Hematopoietic multipotent progenitor cell treated with erythropoietin and hydrocortisone succinate and interleukin-3 and kit ligand, for 17 days (in vitro differentiated cells): ENCODE results near the gene WNT9A.

Source experiments
- DNase-seq: peaks from one replicate; pipeline ENCODE4 v3.0.0-alpha.2; 2015; ENCODE audit warnings: low spot score

Gene WNT9A

GRCh38 chr1:227924168-227924832 lies 23.4 kb downstream of the WNT9A start:
- DNase-seq: no peak

GRCh38 chr1:227923353-227924167 lies 24.2 kb downstream of the WNT9A start:
- no peak for DNase-seq

DNA sequence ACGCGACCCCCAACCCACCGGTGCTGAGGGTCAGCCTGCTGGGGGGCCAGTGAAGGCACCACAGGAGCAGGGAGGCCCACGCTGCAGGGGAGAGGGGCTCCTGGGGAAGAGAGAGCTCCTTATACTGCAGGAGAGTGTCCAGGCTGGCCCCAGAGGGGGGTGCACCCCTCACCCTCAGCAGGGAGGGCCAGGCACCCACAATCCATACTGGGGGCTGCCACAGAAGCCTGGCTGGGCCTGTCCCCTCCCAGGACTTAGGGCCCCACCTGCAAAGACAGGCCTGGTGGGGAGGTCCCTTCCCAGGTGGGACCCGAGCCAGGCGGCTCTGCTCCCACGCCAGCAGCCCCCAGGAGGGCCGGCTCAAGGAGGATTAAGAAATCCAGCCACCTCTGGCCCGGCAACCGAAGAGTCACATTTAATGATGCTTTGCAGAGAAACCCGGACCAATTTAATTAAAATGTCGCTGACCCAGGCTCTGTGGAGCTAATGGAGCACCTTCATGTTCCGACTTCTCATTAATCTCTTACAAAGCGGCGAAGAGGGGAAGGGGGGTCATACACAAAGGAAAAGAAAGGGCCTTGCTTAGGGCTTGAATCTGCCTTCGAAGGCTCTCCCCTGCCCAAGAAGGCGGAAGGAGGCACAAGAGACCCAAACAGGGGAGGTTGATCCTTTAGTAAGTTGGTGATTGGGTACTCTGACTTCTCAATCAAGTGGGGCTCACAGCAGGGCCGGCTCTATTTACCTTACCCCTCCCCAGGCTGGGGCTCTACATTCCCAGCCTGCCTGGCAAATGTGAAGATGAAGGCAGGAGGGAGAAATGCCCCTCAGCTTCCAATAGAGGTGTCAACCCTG lies 25.0 kb downstream of the WNT9A start:
- DNase-seq: no peak

GRCh38 chr1:227921461-227922185 lies 26.1 kb downstream of the WNT9A start:
- DNase-seq: no peak

DNA sequence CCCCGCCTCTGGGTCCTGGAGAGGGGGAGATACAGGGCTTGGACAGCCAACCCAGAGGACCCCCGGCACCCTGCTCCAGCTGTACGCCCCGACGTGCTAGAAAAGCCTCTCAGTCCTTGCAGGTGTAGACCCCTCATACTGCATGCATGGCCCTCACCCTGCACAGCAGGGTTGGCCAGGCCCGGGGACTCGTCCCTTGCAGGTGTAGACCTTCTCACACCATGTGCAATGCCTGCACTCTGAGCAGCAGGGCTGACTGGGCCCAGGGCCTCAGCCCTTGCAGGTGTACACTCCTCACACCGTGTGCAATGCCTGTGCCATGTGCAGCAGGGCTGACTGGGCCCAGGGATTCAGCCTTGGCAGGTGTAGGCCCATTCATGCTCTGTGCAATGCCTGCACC lies 26.8 kb downstream of the WNT9A start:
- DNase-seq: no peak

DNA sequence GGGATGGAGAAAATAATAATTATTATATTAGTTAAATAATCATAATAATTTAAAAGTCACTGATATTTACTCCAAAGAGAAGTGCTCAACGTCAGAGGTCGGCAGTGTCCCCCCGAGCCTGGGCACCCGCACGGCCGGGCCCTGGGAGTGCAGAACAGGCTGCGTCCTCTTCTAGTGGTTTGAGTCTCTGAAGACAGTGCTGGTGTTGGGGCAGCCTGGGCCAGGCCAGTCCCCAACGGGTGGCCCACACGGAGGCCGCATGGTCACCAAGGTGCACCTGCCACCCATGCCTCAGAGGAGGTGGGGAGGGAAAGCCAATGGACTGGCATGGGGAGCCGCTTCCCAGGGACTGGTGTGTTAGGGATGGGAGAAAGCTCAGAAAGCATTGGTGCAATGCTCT lies 27.3 kb downstream of the WNT9A start:
- no peak for DNase-seq

DNA sequence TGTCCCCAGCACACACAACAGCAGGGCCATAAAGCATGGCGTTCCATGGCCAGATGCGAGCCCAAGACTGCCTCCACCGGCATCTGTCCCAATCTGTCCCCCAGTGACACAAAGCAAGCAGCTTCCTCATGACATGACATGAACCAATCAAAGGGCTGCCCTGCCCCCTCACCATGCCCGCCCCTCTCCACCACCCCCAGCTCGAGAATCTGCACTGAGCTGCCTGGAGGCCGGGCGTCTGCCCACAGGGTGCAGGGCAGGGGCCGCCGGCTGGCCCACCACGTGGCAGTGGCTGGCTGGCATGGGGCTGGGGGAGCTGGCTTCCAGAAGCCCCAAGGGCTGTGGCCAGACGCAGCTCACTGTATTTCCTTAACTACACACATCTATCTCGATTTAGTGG lies 27.8 kb downstream of the WNT9A start:
- DNase-seq: no peak

GRCh38 chr1:227918736-227919135 lies 29.0 kb downstream of the WNT9A start:
- DNase-seq: no peak

DNA sequence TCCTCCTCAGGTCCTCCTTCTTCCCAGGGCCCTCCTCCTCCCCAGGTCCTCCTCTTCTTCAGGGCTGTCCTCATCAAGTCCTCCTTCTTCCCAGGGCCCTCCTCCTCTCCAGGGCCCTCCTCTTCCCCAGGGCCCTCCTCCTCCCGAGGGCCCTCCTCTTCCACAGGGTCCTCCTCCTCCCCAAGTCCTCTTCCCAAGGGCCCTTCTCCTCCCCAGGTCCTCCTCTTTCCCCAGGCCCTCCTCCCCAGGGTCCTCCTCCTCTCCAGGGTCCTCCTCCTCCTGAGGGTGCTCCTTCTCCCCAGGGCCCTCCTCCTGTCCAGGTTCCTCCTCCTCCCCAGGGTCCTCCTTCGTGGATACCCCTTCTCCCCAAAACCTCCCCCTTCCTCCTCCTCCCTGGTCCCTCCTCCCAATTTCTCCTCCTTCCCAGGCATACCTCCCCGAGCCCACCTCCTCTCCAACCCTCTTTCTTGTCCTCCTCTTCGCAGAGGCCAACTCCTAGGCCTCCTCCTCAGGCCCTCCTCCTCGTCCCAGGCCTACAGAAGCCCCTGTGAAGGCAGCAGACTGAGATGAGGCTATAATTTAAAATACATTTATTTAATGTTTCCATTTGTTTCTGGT lies 29.5 kb downstream of the WNT9A start:
- DNase-seq: no peak

- no peak for DNase-seq
Measured at GRCh38 chr1:227917081-227917950, 30.4 kb downstream of the WNT9A start.

DNA sequence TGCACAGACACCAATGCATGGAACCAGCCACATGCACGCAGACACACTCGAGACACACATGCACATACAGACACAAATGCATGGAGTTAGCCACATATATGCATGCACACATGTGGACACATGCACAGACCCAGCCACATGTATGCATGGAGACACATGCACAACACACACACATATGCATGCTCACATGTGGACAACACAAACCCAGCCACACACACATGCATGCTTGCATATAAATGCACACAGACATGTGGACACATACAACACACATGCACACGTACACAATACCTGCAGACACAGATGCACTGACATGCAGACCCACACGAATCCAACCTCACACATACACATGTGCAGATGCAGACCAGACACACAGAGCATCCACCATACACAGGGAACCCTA lies 31.1 kb downstream of the WNT9A start:
- no peak for DNase-seq

DNA sequence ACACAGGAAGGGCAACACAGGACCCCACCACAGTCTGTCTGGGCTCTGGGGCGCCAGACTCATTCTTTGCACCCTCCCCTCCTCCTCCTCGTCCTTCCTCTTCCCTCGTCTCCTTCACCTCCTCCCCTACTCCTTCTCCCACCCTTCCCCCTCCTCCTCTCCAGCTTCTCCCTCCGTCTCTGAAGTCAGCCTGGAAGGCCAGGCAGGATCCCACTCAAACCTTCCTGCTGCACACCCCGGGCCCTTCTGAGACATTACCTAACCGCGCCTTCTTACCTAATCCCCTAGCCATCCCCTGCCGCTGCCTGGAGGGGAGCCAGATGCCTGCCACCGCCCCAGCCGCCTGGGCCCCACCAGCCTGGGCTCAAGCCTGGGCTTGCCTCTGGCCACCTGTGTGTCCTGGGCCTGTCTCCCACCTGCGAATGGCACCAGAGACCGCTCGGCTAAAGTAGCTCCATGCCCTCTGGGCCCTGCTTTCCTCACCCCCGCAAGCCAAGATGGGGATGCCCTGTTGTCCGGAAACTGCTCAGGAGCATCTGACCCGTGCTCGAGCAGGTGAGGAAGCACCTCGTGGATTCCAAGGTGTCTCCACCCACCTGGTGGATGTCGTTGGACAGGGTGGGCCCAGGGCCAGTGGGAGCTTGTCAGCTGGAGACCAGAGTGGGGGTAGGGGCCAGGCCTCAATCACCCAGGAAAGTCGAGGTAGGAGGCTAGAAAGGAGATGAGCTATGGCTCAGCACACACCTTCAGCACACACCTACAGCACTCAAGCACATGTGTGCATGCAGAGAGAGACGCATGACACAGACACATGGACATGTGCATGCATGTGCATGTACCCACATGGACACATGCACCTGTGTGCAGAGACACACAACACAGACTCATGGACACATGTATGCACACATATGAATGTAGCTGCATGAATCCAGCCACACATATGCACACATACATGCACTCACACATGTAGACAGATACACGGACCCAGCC lies 31.9 kb downstream of the WNT9A start:
- no peak for DNase-seq

DNA sequence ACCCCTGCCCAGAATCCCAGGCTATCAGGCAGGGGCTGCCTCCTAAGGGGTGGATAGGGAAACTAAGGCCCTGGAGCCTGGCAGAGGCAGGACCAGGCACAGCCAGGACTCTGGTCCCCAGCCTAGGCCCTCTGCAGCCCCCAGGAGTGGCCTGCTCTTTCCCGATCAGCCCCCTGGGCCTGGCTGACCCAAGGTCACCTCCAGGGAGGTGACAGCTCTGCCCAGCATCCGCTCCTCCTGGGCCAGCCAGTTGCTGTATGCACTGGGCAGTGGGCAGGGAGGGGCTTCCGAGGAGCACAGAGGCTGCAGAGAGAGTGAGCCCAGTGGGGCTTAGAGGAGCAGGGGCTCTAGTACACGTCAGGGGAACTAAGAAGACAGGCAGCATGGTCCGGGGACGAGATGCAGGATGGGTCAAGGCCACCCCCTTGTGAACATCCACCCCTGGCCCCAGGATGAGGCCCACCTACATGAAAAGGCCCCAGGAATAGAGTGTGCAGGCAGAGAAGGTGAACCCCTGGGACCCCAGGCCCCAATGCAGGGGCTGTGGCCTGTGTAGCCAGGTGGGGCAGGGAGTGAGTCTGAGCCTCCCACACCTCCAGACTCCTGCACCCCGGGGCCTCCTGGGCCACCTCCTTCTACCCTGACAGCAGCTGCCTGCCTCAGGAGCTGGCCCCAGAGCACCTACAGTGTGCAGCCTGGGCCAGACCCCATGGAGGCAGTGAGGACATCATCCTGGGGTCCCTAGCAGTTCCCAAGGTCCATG lies 32.8 kb downstream of the WNT9A start:
- DNase-seq: no peak

DNA sequence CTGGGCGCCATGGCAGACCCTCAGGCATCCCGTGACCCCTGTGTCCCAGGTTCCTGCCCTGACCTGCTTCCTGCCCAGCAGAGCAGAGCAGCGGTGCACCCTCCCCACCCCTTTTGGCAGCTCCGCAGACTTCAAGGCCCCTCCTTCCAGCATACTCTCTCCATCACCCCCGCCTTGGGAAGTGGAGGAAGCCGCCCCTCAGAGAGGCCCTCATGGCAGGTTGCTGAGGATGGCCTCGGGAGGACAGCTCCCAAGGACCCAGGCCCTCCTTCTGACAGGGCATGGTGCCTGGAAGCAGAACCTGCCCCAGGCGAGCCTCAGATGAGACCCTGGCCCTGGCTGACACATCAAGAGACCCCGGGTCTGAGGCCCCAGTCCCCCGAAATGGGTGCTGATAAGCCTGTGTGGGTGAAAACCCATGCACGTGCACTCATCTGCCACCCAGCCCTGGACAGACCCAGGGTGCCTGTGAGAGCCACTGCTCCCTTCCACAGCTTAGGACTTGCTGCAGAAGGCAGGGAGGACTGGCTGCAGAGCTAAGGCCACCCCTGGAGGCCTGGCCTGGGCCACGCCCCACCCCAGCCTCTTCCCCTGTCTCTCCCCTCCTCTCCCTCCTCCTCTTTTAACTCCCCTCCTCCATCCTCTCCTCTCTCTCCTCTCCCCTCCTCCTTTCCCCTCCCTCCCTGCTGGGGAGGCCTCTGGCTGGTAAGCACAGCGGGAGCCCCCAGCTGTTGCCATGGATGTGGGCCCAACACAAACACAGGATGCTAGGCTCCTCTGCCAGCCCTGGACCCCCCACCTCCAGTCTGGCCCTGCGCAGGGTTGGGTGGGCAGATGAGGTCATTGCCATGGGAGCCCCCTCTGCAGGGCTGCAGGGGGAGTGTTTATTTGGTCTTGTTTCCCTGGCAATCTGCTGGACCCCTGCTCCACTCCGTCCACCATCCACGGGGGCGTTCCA lies 33.7 kb downstream of the WNT9A start:
- no peak for DNase-seq

GRCh38 chr1:227913396-227913763 lies 34.4 kb downstream of the WNT9A start:
- no peak for DNase-seq

DNA sequence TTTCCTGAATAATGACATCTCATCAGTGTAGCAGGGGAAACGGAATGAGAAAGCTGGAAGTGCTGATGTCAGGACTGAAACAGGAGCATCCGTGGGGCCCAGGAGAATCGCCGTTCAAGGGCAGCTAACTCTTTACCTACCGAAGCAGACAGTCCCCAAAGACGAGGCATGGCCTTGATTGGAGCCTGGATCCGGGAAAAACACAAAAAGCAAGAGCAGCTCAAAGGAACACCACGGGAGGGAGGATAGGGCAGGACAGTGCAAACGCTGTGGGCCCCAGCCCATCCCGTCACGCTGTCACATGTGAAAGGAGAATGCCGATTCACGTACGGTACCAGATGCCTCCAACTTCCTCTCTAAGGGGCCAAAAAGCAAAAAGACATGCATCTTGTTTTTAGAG lies 34.9 kb downstream of the WNT9A start:
- no peak for DNase-seq

DNA sequence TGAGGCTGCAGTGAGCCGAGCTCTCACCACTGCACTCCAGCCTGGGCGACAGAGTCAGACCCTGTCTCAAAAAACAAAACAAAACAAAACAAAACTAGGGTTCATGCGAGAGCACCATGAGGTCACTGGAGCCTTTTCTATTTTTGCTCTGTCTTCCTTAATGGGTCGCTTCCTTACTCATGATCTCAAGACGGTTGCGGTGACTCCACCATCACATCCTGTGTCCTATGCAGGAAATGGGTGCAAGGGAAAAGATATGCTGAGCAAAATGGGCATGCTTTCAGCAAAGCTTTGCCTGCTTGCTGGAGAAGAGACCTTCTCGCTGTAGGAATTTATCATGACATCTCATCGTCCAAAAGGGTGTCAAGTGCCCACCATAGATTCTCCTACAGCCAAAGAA lies 36.4 kb downstream of the WNT9A start:
- DNase-seq: no peak
